BE2C (cell line): ENCODE results near the gene CDT1.
A peak's percentile ranks its signal among the peaks of the same experiment; 100 is the strongest.

Source experiments
- DNase-seq: peaks from one replicate; pipeline ENCODE4 v3.0.0-alpha.2; 2020
- H3K27me3 ChIP-seq: fragments of 250-450 bp; sonication (Bioruptor Pico); 2 replicates; pipeline ENCODE4 v1.5.1; 2020; ENCODE audit warnings: mild to moderate bottlenecking
- H3K36me3 ChIP-seq: fragments of 250-450 bp; sonication (Bioruptor Pico); 2 replicates; pipeline ENCODE4 v1.5.1; 2020; ENCODE audit warnings: mild to moderate bottlenecking
- H3K4me1 ChIP-seq: fragments of 250-450 bp; sonication (Bioruptor Pico); 2 replicates; pipeline ENCODE4 v1.5.1; 2020
- H3K4me3 ChIP-seq: 2 replicates; pipeline ENCODE4 v1.5.1; 2011; ENCODE audit warnings: low read depth, low read length
- H3K9me3 ChIP-seq: fragments of 250-450 bp; sonication (Bioruptor Pico); 2 replicates; pipeline ENCODE4 v1.5.1; 2020
- CTCF ChIP-seq: IDR thresholded peaks from 2 replicates; pipeline ENCODE4 v1.5.1; 2012; ENCODE audit warnings: mild to moderate bottlenecking, low read depth, low read length

Gene CDT1

GRCh38 chr16:88758944-88759244, 44.7 kb upstream of the CDT1 start:
- DNase-seq: no peak
- Histone ChIP-seq H3K4me1 (peaks cover 8% of the 10 kb centered on the region), H3K36me3 (no peaks in the 10 kb centered on the region), H3K9me3 (no peaks in the 10 kb centered on the region), H3K27me3 (no peaks in the 10 kb centered on the region), H3K4me3 (no peak overlapping the region)
- no peak for TF ChIP-seq CTCF

- no peaks in the 10 kb centered on the region for H3K36me3 ChIP-seq
- peak; percentile 59 for DNase-seq
- peaks cover 8% of the 10 kb centered on the region for H3K4me1 ChIP-seq
- no peaks in the 10 kb centered on the region for H3K27me3 ChIP-seq
- no peak for TF ChIP-seq CTCF
- H3K9me3 ChIP-seq: no peaks in the 10 kb centered on the region
- H3K4me3 ChIP-seq: no peak overlapping the region
Observed at GRCh38 chr16:88759245-88759975, 44.2 kb upstream of the CDT1 start.

- H3K9me3 ChIP-seq: no peaks in the 10 kb centered on the region
- peaks cover 8% of the 10 kb centered on the region for H3K4me1 ChIP-seq
- TF ChIP-seq CTCF: no peak
Observed at GRCh38 chr16:88759976-88760350, 43.6 kb upstream of the CDT1 start.

GRCh38 chr16:88760424-88761142, 43.0 kb upstream of the CDT1 start:
- Histone ChIP-seq H3K4me1 (peaks cover 8% of the 10 kb centered on the region), H3K27me3 (no peaks in the 10 kb centered on the region), H3K9me3 (no peaks in the 10 kb centered on the region), H3K36me3 (no peaks in the 10 kb centered on the region), H3K4me3 (no peak overlapping the region)
- no peak for DNase-seq
- TF ChIP-seq CTCF: no peak

More at GRCh38 chr16:88759976-88760350, 43.6 kb upstream of the CDT1 start:
- Histone ChIP-seq H3K27me3 (no peaks in the 10 kb centered on the region), H3K36me3 (no peaks in the 10 kb centered on the region), H3K4me3 (no peak overlapping the region)
- DNase-seq: no peak

- H3K36me3 ChIP-seq: no peaks in the 10 kb centered on the region
- H3K4me3 ChIP-seq: no peak overlapping the region
- no peaks in the 10 kb centered on the region for H3K27me3 ChIP-seq
- H3K4me1 ChIP-seq: peaks cover 8% of the 10 kb centered on the region
- TF ChIP-seq CTCF: no peak
- no peak for DNase-seq
- no peaks in the 10 kb centered on the region for H3K9me3 ChIP-seq
Observed at GRCh38 chr16:88761143-88761534, 42.5 kb upstream of the CDT1 start.

- Histone ChIP-seq H3K36me3 (no peaks in the 10 kb centered on the region), H3K4me3 (no peak overlapping the region), H3K4me1 (peaks cover 8% of the 10 kb centered on the region)
Observed at GRCh38 chr16:88761830-88762229, 41.8 kb upstream of the CDT1 start.

More at GRCh38 chr16:88761830-88762229, 41.8 kb upstream of the CDT1 start:
- H3K9me3 ChIP-seq: no peaks in the 10 kb centered on the region
- H3K27me3 ChIP-seq: no peaks in the 10 kb centered on the region
- TF ChIP-seq CTCF: no peak
- no peak for DNase-seq
